ENCODE measurements around the gene FOXP4.

Gene FOXP4

GRCh38 chr6:41649596-41649995, 103.4 kb downstream of the FOXP4 start:
- DNase-seq = no peak

- no peak for DNase-seq
Measured at GRCh38 chr6:41650120-41650519, 103.9 kb downstream of the FOXP4 start.

GRCh38 chr6:41651246-41651961, 105.2 kb downstream of the FOXP4 start:
- DNase-seq = no peak

All from DMS153 (cell line).